ENCODE results near the gene MRPS15.

The MRPS15 gene

DNA sequence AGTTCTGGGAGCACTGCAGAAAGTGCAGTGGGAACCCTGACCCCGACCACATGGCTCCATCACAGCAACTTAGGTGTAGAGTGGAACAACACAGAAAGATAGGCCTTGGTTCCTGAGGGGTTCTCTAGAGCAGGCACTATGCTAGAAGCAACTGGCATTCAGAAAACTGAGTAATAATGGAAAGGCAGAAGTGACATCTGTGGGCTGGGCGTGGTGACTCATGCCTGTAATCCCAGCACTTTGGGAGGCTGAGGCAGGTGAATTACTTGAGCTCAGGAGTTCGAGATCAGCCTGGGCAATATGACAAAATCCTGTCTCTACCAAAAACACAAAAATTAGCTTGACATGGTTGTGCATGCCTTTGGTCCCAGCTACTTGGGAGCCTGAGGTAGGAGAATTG, 5.3 kb downstream of the MRPS15 start:
- H3K27ac Mint-ChIP-seq = peak overlapping the region; percentile 92
- peaks cover 81% of the 10 kb centered on the region for H3K4me1 Mint-ChIP-seq
- peaks cover 74% of the 10 kb centered on the region for H3K36me3 Mint-ChIP-seq
- no peak for DNase-seq
- CTCF ChIA-PET = no interaction called here
- peak overlapping the region; percentile 35 for H3K4me3 Mint-ChIP-seq
- H3K9me3 Mint-ChIP-seq = no peaks in the 10 kb centered on the region
- no peaks in the 10 kb centered on the region for H3K27me3 Mint-ChIP-seq

DNA sequence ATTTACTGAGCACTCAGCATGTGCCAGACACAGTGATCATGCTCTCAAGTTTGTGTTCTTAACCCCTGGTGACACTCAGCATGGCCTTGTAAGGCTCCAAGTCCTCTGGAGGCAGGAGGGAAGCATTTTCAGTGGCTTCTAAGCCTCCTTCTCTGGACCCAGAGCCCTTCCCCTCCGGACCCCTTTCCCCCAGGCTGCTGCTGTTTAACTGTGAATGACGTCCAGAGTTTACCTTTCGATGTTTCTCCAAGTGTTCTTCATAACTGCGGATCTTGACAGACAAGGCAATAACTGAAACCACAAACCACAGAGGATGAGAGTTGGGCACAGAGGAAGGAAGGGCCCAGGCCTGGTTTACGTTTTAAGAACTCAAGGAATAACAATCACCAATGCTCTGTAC, 6.5 kb downstream of the MRPS15 start:
- peak; percentile 52 for DNase-seq
- no peaks in the 10 kb centered on the region for H3K9me3 Mint-ChIP-seq
- peaks cover 71% of the 10 kb centered on the region for H3K4me1 Mint-ChIP-seq
- peak overlapping the region; percentile 92 for H3K27ac Mint-ChIP-seq
- H3K27me3 Mint-ChIP-seq = no peaks in the 10 kb centered on the region
- H3K36me3 Mint-ChIP-seq = peaks cover 68% of the 10 kb centered on the region
- peak overlapping the region; percentile 55 for H3K4me3 Mint-ChIP-seq
- CTCF ChIA-PET = no interaction called here

DNA sequence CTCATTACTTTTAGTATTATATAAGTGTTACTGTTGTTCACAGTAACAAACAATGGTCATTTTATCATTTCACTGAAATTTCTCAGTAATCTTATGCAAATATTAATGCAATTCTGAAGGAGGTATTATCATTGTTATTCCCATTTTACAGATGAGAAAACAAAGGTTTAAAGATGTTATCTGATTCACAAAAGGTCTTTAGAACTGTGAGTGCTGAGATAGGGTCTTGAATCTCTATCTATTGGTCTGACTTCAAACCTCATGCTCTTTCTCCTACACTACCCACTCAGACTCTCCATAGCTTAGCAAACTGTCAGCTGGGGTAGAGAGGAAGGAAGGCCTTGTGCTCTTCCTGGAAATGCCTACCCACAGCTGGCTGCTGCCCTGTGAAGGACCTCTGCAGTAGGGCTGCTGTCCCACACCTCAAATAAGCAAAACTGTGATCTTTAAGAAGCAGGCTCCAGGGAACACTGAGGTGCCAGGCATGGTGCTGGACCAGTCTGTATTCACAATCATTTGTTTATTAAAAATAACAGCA, 7.7 kb downstream of the MRPS15 start:
- Mint-ChIP-seq H3K9me3 (no peaks in the 10 kb centered on the region), H3K27me3 (no peaks in the 10 kb centered on the region), H3K27ac (peak overlapping the region; percentile 73), H3K4me1 (peaks cover 67% of the 10 kb centered on the region), H3K36me3 (peaks cover 60% of the 10 kb centered on the region), H3K4me3 (peak overlapping the region; percentile 51)
- no peak for DNase-seq
- CTCF ChIA-PET = no interaction called here

DNA sequence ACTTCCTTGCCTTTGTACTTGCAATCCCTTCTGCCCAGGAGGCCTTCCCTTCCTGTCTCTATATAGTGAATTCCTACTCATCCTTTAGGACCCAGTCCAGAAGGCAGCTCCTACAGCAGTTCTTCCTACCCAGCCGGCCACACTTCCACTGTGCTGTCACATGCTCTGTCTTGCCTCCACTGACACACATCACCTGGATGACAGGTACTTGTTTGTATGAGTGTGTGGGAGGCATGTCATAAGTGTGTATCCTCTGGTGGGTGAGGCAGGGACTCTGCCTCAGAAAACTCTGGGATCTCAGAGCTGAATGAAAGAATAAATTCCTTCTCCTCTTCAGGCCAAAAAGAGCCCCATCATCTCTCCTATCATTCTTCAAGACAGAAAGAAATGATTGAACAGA, 8.8 kb downstream of the MRPS15 start:
- no peak overlapping the region for H3K27ac Mint-ChIP-seq
- no peak overlapping the region for H3K4me3 Mint-ChIP-seq
- DNase-seq = no peak
- peaks cover 63% of the 10 kb centered on the region for H3K4me1 Mint-ChIP-seq
- H3K36me3 Mint-ChIP-seq = peaks cover 50% of the 10 kb centered on the region
- H3K9me3 Mint-ChIP-seq = no peaks in the 10 kb centered on the region
- peaks cover 1% of the 10 kb centered on the region for H3K27me3 Mint-ChIP-seq
- CTCF ChIA-PET = interaction anchor here (1.4 kb wide), 1 partner anchor 9 kb away, joined by 4 read pairs; no protein-coding TSS in a partner anchor

DNA sequence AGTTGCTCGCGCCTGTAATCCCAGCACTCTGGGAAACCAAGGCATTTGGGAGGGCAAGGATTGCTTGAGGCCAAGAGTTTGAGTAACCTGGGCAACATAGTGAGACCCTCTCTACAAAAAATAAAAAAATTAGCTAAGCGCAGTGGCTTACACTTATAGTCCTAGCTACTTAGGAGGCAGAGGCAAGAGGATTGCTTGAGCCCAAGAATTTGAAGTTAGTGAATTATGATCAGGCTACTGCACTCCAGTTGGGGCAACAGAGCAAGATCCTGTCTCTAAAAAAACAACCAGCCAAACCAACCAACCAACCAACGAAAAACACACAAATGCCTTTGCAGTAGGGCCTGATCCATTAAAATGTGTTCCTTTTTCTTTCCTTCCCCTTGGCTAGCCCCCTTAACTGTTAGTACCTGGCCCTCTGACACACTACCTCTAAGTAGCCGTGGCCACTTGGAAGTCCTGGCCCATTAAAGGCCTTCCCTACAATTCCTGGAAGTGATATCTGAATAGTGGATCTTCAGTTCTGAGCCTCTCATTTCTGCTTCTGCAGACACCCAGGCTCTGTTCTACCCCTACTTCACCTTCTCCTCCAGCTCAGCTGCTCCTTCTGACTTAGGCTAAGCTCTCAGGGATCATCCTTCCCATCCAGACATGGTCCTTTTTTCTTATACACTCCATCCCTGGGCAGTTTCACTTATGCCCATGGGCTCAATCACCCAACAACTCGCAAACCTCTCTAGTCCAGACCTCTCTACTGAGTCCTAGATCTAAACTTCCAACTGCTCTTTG, 10.4 kb downstream of the MRPS15 start:
- H3K27ac Mint-ChIP-seq = peak overlapping the region; percentile 10
- peaks cover 38% of the 10 kb centered on the region for H3K36me3 Mint-ChIP-seq
- CTCF ChIA-PET = no interaction called here
- peaks cover 58% of the 10 kb centered on the region for H3K4me1 Mint-ChIP-seq
- no peaks in the 10 kb centered on the region for H3K9me3 Mint-ChIP-seq
- no peak for DNase-seq
- H3K4me3 Mint-ChIP-seq = no peak overlapping the region
- H3K27me3 Mint-ChIP-seq = peaks cover 5% of the 10 kb centered on the region

DNA sequence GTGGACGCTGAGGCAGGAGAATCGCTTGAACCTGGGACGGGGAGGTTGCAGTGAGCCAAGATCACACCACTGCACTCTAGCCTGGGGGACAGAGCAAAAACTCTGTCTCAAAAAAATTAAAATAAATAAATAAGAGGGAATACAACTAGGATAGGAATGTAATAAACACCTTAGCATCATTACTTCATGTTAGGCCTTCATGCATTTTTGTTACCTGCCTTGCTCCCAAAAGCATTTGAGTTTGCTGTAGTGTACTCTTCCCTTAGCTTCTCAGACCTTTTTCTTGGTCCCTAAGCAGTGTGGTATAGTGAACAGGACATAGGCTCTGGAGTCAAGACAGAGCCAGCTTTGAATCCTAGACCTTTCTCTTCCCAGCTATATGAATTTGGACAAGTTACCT, 11.1 kb downstream of the MRPS15 start:
- no peak for DNase-seq
- no peak overlapping the region for H3K4me3 Mint-ChIP-seq
- peaks cover 34% of the 10 kb centered on the region for H3K36me3 Mint-ChIP-seq
- peaks cover 5% of the 10 kb centered on the region for H3K27me3 Mint-ChIP-seq
- CTCF ChIA-PET = no interaction called here
- peaks cover 51% of the 10 kb centered on the region for H3K4me1 Mint-ChIP-seq
- no peak overlapping the region for H3K27ac Mint-ChIP-seq
- H3K9me3 Mint-ChIP-seq = no peaks in the 10 kb centered on the region

DNA sequence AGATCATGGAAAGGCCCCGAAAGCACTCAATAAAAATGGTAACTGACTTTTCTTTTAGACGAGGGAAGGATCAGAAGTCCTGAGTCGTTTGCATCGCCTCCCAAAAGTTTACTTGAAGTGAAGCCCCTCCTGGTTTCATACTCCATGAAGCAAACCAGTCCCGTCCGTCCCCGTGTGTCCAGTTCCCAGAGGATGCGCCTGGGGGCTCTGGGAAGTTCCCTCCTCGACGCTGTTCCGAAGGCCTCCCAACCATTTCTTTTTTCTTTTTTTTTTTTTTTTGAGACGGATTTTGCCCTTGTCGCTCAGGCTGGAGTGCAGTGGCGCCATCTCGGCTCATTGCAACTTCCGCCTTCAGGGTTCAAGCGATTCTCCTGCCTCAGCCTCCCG, 13.3 kb downstream of the MRPS15 start:
- H3K27me3 Mint-ChIP-seq = peaks cover 5% of the 10 kb centered on the region
- DNase-seq = no peak
- H3K4me1 Mint-ChIP-seq = peaks cover 37% of the 10 kb centered on the region
- peak overlapping the region; percentile 92 for H3K27ac Mint-ChIP-seq
- CTCF ChIA-PET = interaction anchor here (0.6 kb wide), 1 partner anchor 86 kb away, joined by 3 read pairs; no protein-coding TSS in a partner anchor
- H3K4me3 Mint-ChIP-seq = peak overlapping the region; percentile 89
- no peaks in the 10 kb centered on the region for H3K9me3 Mint-ChIP-seq
- peaks cover 23% of the 10 kb centered on the region for H3K36me3 Mint-ChIP-seq

DNA sequence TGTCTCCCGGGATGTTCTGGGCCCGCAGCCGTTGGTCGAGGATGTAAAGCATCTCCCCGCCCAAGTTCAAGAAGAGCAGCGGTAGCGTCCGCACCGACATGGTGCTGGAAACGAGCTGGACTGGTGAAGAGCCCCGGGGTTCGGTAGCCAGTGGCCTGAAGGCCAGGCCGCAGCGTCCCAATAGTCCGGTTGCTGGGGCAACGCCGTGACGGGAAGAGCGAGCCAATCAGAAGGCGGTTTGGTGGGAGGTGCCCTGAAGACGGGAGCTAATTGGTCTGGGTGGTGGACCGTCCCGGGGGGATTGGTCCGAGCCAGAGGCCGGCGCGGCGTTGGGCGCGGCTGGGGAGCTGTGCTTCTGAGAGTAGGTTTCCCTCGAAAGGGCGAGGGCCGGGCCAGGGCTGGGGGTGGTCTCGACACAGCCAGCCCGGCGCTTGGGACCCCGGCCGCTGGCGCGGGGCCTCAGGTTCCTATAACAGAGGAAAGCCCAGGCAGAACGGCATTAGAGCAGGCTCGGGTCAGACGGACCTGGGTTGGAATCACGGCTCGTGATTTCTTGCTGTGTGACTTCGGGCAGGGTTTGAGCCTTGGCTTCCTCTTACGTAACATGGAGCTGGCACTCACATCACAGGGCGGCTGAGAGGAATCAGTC, 13.8 kb downstream of the MRPS15 start, which contains the start of gene OSCP1:
TSS of gene OSCP1 (minus strand) at position 182 of the 649 bp plus-strand sequence. CDS start at position 100, 82 bp downstream.
- CTCF ChIA-PET = interaction anchor here (0.6 kb wide), 1 partner anchor 85 kb away, joined by 3 read pairs; no protein-coding TSS in a partner anchor
- Mint-ChIP-seq H3K4me3 (peak within 1 kb of the TSS; percentile 89), H3K9me3 (no peaks in the 10 kb centered on the region), H3K4me1 (peaks cover 36% of the 10 kb centered on the region), H3K27ac (peak within 1 kb of the TSS; percentile 92), H3K36me3 (peaks cover 19% of the 10 kb centered on the region), H3K27me3 (peaks cover 5% of the 10 kb centered on the region)
- peak; percentile 92 for DNase-seq

DNA sequence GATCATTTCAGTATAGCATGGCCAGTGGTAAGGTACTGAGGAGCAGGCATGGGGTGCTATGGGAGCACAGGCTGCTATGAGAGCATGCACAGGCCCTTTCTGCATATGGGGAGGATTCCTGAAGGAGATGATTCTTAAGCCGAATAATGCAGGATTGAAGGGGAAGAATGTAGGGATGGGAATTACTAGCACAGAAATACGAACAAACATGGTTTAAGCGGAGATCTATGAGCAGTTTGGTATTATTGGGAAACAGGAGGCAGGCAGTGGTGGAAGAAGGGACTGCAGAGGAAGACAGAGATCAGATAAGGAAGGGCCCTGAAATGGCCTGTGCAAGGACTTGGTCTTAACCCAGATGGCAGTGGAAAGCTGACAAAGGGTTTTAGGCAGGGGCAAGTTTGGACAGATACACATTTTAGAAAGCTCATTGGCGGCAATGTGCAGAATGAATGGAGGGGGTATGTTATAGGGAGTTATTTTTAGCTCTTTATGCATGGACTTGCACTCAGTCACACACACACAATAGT, 15.6 kb downstream of the MRPS15 start:
- no peak for DNase-seq
- Mint-ChIP-seq H3K4me1 (peaks cover 27% of the 10 kb centered on the region), H3K27me3 (peaks cover 5% of the 10 kb centered on the region), H3K36me3 (peaks cover 5% of the 10 kb centered on the region), H3K9me3 (no peaks in the 10 kb centered on the region), H3K27ac (no peak overlapping the region), H3K4me3 (no peak overlapping the region)
- CTCF ChIA-PET = interaction anchor here (1.2 kb wide), 1 partner anchor 106 kb away, joined by 4 read pairs; no protein-coding TSS in a partner anchor

DNA sequence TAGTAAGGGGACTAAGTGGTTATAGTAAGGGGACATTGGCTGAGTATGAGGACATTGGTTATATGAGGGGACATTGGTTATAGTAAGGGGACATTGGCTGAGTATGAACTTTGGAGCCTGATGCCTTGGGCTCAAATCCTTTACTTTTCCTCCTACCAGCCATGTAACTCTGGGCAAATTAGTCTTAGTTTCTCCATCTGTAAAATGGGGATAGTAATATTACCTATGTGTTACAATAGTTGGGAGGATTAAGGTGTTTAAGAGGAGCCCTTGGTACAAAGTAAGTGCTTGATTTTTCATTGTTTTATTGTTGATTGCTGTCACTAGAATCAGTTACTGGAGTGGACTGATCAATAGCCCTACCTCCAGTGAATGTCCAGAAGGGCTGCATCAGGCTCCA, 16.7 kb downstream of the MRPS15 start:
- CTCF ChIA-PET = interaction anchor here (0.9 to 2.3 kb wide), 5 partner anchors 8 to 105 kb away, joined by 3 to 8 read pairs (median 4); no protein-coding TSS in a partner anchor
- no peaks in the 10 kb centered on the region for H3K9me3 Mint-ChIP-seq
- peaks cover 5% of the 10 kb centered on the region for H3K27me3 Mint-ChIP-seq
- peaks cover 25% of the 10 kb centered on the region for H3K4me1 Mint-ChIP-seq
- H3K4me3 Mint-ChIP-seq = no peak overlapping the region
- H3K36me3 Mint-ChIP-seq = peaks cover 4% of the 10 kb centered on the region
- H3K27ac Mint-ChIP-seq = no peak overlapping the region
- no peak for DNase-seq

DNA sequence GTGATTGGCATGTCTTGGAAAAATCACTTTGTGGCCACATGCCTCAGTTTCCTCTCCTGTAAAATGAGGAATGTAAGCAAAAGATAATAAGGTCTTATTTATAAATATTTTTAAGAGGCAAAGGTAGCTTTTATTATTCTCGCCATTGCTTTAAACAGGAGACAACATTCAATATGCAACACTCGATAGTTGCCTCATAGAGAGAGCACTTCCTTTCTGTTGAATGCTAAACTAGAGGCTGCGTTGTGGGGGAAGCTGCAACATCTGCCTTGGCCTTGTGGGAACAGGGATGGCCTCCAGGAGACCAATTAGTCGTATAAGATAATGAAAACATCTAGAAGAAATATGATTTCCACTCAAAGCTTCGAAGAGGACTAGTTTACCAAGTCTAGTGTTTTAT, 17.4 kb downstream of the MRPS15 start:
- peaks cover 5% of the 10 kb centered on the region for H3K27me3 Mint-ChIP-seq
- H3K4me3 Mint-ChIP-seq = no peak overlapping the region
- H3K9me3 Mint-ChIP-seq = no peaks in the 10 kb centered on the region
- H3K4me1 Mint-ChIP-seq = peaks cover 23% of the 10 kb centered on the region
- no peak overlapping the region for H3K27ac Mint-ChIP-seq
- no peak for DNase-seq
- H3K36me3 Mint-ChIP-seq = peaks cover 2% of the 10 kb centered on the region
- CTCF ChIA-PET = interaction anchor here (0.9 to 2.3 kb wide), 4 partner anchors 9 to 69 kb away, joined by 3 to 8 read pairs (median 4); no protein-coding TSS in a partner anchor

DNA sequence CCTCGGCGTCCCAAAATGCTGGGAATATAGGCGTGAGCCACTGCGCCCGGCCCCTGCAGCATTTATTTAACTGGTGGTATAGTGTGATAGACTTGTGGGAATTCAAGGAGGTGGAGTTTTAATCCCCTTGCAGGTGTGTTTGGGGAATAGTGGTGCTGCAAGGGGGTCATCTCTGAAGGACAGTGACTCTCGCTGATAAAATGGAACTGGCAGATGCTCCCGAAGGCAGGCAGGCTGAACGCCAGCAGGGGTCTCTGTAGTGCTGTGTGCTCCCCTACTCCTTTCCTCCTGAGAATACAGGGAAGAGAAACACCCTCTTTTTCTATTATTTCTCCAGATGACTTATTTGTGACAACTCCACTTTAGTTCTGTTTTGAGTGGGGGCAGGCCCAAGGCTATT, 17.9 kb downstream of the MRPS15 start:
- peak; percentile 57 for DNase-seq
- CTCF ChIA-PET = interaction anchor here (0.7 to 2.3 kb wide), 5 partner anchors 9 to 203 kb away, joined by 3 to 8 read pairs (median 3); no protein-coding TSS in a partner anchor
- H3K27me3 Mint-ChIP-seq = peaks cover 5% of the 10 kb centered on the region
- no peak overlapping the region for H3K4me3 Mint-ChIP-seq
- H3K27ac Mint-ChIP-seq = no peak overlapping the region
- peaks cover 18% of the 10 kb centered on the region for H3K4me1 Mint-ChIP-seq
- peaks cover 2% of the 10 kb centered on the region for H3K36me3 Mint-ChIP-seq
- no peaks in the 10 kb centered on the region for H3K9me3 Mint-ChIP-seq

DNA sequence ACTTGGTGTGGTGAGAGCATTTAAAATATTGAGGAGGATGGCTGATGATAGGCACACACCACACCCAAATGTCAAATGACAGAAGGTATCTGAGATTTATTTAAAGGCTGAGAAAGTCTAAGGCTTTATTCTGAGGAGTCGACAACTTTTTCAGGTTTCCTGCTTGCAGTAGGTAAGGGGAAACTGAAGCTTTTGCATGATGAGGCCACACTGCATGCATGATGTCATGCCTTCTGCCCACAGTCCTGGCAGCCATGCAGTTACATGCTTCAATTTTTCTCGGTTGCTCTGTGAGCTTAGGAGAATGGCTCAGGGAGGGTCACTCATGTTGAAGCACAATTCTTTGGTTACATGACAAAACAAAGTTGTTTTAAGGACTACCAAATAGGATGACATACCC, 20.9 kb downstream of the MRPS15 start:
- Mint-ChIP-seq H3K36me3 (no peaks in the 10 kb centered on the region), H3K9me3 (no peaks in the 10 kb centered on the region), H3K27ac (no peak overlapping the region), H3K4me1 (peaks cover 7% of the 10 kb centered on the region), H3K4me3 (no peak overlapping the region), H3K27me3 (peaks cover 9% of the 10 kb centered on the region)
- CTCF ChIA-PET = no interaction called here
- DNase-seq = no peak

DNA sequence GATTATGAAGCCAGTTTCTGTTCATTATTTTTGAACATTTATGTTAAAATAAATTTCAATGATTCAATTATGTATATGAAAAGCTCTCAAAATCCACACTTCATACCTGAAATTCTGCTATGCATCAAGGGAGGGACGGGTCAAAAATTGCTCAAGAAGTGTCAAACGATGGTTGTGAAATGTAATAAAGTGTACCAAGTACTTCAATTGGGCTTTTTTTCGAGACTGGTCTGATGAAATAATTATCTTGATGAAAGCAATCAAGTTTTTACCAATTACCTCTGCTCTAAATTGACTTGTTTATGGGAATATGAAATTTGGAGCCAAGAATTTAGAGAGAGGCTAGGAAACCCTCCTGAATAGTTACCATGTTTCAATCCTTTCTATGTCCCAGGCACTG, 21.8 kb downstream of the MRPS15 start:
- Mint-ChIP-seq H3K4me1 (peaks cover 7% of the 10 kb centered on the region), H3K4me3 (no peak overlapping the region), H3K27me3 (peaks cover 9% of the 10 kb centered on the region), H3K36me3 (no peaks in the 10 kb centered on the region), H3K9me3 (no peaks in the 10 kb centered on the region), H3K27ac (no peak overlapping the region)
- CTCF ChIA-PET = no interaction called here
- DNase-seq = no peak
